HEK293T (cell line): ENCODE measurements around the gene POGK.

Source experiments
- ELF4 ChIP-seq: fragments of 450-650 bp; IDR thresholded peaks from 2 replicates; pipeline ENCODE4 v1.6.1; 2017; ENCODE audit warnings: antibody characterized with exemption
- FOXK2 ChIP-seq: fragments of 450-650 bp; IDR thresholded peaks from 2 replicates; pipeline ENCODE4 v1.6.1; 2016; ENCODE audit warnings: mild to moderate bottlenecking
- FOXM1 ChIP-seq: fragments of 450-650 bp; IDR thresholded peaks from 2 replicates; pipeline ENCODE4 v1.6.1; 2017; ENCODE audit warnings: mild to moderate bottlenecking, borderline replicate concordance
- HDGF ChIP-seq: fragments of 450-650 bp; IDR thresholded peaks from 2 replicates; pipeline ENCODE4 v1.6.1; 2017; ENCODE audit warnings: antibody characterized with exemption, borderline replicate concordance
- L3MBTL2 ChIP-seq: fragments of 450-650 bp; conservative IDR thresholded peaks from 2 replicates; pipeline ENCODE4 v1.6.1; 2016; ENCODE audit warnings: mild to moderate bottlenecking
- NFRKB ChIP-seq: fragments of 450-650 bp; IDR thresholded peaks from 2 replicates; pipeline ENCODE4 v1.6.1; 2016; ENCODE audit warnings: mild to moderate bottlenecking, moderate library complexity
- TARDBP ChIP-seq: fragments of 450-650 bp; IDR thresholded peaks from 2 replicates; pipeline ENCODE4 v1.6.1; 2016

- no peak for TF ChIP-seq ELF4
- no peak for TF ChIP-seq TARDBP
- TF ChIP-seq HDGF = no peak
- TF ChIP-seq FOXM1 = no peak
- TF ChIP-seq NFRKB = no peak
- no peak for TF ChIP-seq L3MBTL2
- TF ChIP-seq FOXK2 = no peak
These were observed 24.7 kb upstream of the POGK start for GRCh38 chr1:166814611-166815010.
